ENCODE results near the gene CCR6. TPM values are rescaled to one million over a fixed set of nuclear protein-coding genes. Genes with fewer than 3 reads are reported as not detected.

Gene CCR6
- total RNA-seq (2014; rRNA removed; shearing (Covaris generic)) (0.05 and 0.35 TPM in 2 replicates), total RNA-seq (2022) (0.10 TPM in 1 of 2 replicates, not detected in the other), Bru-seq, nascent RNA (percentile 34 among the genes with signal in this experiment), BruChase-seq, experiment 1, labeled RNA remaining after a 6-hour chase (percentile 36 among the genes with signal in this experiment), BruChase-seq, experiment 2, labeled RNA remaining after a 2-hour chase (percentile 39 among the genes with signal in this experiment)
- long read RNA-seq, full-length matches to known transcripts, result 2 of 4 reads
- long read RNA-seq, partial matches to known transcripts, result 0 of 4 reads
- long read RNA-seq, other reads (novel, unspliced or antisense), result 2 of 4 reads

DNA sequence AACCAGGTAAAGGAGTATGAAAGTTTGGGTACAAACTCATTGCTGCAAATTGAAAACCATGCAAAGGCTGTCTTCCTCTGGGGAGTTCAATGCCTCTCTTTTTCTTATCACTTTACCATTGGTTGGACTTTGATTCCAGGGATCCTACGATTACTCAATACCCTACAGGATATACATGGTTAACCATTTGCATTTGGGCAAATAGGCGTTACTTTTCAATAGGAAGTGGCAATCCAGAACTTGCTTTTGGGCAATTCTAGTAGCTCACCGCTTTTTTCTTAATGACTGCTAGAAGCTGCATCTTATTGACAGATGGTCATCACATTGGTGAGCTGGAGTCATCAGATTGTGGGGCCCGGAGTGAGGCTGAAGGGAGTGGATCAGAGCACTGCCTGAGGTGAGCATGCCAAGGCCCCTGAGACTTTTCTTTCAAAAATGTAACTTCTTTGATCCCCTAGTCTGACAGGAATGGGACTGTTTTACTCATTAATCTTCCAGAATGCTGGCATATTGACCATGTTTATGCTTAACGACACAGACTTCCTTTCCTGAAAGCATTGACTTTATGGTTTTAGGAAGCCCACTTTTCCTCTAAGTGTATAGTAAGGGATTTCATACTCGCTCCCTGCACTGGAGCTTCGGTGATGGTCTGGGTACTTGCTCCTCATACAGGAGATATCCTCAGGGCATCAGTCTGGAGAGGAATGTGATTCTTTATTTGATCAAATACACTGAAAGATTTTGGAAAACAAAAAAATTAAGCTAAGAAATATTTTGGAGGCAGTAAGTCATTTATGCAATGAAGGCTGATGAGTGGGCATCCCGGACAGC is at the start of gene CCR6:
Gene CCR6, plus strand, starts transcription at position 270 of the 831 bp plus-strand sequence. CDS start 13,039 bp downstream, outside the sequence.
- intact Hi-C loops (cut with micrococcal nuclease; ENCODE audit: unreplicated experiment), result no loop called here
- Histone ChIP-seq H3K79me2 (ENCODE audit: insufficient read depth, low read depth, low read length) (no peaks in the 10 kb centered on the region), H3K27ac (ENCODE audit: low read depth, low read length, poor library complexity, severe bottlenecking) (peak within 1 kb of the TSS; percentile 56), H4K20me1 (ENCODE audit: insufficient read depth, low read length) (no peaks in the 10 kb centered on the region), H3K9me2 (ENCODE audit: insufficient read depth, low read length) (no peaks in the 10 kb centered on the region), H3K36me3 (ENCODE audit: insufficient read depth, low read length) (no peaks in the 10 kb centered on the region; the same call in 1 of the 2 replicates), H3K4me1 (ENCODE audit: insufficient read depth, low read length, poor library complexity, severe bottlenecking) (peaks cover 76% of the 10 kb centered on the region), H3K4me3 (ENCODE audit: low read depth, low read length, poor library complexity, severe bottlenecking) (peak within 1 kb of the TSS; percentile 40), H3K4me2 (ENCODE audit: low read length) (peak within 1 kb of the TSS; percentile 63), H3K9me3 (ENCODE audit: low read length) (no peaks in the 10 kb centered on the region), H2AFZ (ENCODE audit: low read length) (peak within 1 kb of the TSS; percentile 25; the same call in 1 of the 2 replicates)
- DNase-seq (ENCODE audit: low spot score), result peak; percentile 35
- ChIA-PET POLR2A (interaction anchor here (0.5 to 8.0 kb wide), 15 partner anchors 9 to 169 kb away, joined by 3 to 96 read pairs (median 5); no protein-coding TSS in a partner anchor), CTCF (ENCODE audit: unreplicated experiment) (interaction anchor here (0.6 to 1.9 kb wide), 7 partner anchors 9 to 166 kb away, joined by 3 to 8 read pairs (median 5); partner anchors contain the start of gene CEP43)
- no TSS peak for BruUV-seq (replicated peaks)
- TF ChIP-seq, protein P1, sequence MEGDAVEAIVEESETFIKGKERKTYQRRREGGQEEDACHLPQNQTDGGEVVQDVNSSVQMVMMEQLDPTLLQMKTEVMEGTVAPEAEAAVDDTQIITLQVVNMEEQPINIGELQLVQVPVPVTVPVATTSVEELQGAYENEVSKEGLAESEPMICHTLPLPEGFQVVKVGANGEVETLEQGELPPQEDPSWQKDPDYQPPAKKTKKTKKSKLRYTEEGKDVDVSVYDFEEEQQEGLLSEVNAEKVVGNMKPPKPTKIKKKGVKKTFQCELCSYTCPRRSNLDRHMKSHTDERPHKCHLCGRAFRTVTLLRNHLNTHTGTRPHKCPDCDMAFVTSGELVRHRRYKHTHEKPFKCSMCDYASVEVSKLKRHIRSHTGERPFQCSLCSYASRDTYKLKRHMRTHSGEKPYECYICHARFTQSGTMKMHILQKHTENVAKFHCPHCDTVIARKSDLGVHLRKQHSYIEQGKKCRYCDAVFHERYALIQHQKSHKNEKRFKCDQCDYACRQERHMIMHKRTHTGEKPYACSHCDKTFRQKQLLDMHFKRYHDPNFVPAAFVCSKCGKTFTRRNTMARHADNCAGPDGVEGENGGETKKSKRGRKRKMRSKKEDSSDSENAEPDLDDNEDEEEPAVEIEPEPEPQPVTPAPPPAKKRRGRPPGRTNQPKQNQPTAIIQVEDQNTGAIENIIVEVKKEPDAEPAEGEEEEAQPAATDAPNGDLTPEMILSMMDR (conservative IDR thresholded peaks at IDR 0.05; ENCODE audit: low read length), result no peak
- TF ChIP-seq EZH2phosphoT487 (IDR thresholded peaks at IDR 0.05; ENCODE audit: borderline replicate concordance, low read depth, low read length), result no peak

DNA sequence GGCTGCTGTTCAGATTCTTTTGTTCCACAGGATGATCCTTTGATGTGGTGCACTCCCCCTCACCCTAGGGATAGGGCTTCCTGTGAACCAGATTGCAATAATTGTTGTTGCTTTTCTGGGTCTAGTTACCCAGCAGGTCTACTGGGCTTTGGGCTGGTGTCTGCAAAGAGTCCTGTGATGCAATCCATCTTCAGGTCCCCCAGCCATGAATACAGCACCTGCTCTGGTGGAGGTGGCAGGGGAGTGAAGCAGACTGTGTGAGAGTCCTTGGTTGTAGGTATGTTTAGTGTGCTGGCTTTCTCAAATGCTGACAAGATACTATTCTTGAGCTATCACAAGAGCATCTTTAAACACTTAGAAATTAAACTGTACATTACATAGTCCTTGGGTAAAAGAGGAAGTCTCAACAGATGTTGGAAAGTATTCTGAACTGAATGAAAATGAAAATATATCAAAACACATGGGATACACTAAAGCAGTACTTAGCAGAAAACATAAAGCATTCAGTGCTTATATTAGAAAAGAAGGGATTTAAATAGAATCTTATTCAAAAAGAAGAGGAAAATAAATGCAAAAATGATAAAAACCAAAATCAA is 49.1 kb upstream of the CCR6 start:
- peak overlapping the region; percentile 6; the same call in 1 of the 2 replicates for H2AFZ ChIP-seq (ENCODE audit: low read length)
- H3K36me3 ChIP-seq (ENCODE audit: insufficient read depth, low read length), result peaks cover 5% of the 10 kb centered on the region; the same call in 1 of the 2 replicates
- TF ChIP-seq, protein P1 (conservative IDR thresholded peaks at IDR 0.05; ENCODE audit: low read length), result no peak
- no peak for TF ChIP-seq EZH2phosphoT487 (IDR thresholded peaks at IDR 0.05; ENCODE audit: borderline replicate concordance, low read depth, low read length)
- POLR2A ChIA-PET, result interaction anchor here (1.5 to 3.2 kb wide), 6 partner anchors 8 to 41 kb away, joined by 4 to 11 read pairs (median 6); no protein-coding TSS in a partner anchor
- H3K27ac ChIP-seq (ENCODE audit: low read depth, low read length, poor library complexity, severe bottlenecking), result peak overlapping the region; percentile 66
- CTCF ChIA-PET (ENCODE audit: unreplicated experiment), result no interaction called here
- DNase-seq (ENCODE audit: low spot score), result peak; percentile 67
- intact Hi-C loops (cut with micrococcal nuclease; ENCODE audit: unreplicated experiment), result no loop called here
- peak overlapping the region; percentile 42 for H3K4me2 ChIP-seq (ENCODE audit: low read length)
- no peaks in the 10 kb centered on the region for H3K79me2 ChIP-seq (ENCODE audit: insufficient read depth, low read depth, low read length)
- H3K9me3 ChIP-seq (ENCODE audit: low read length), result peaks cover 38% of the 10 kb centered on the region
- H3K9me2 ChIP-seq (ENCODE audit: insufficient read depth, low read length), result no peaks in the 10 kb centered on the region
- H3K4me3 ChIP-seq (ENCODE audit: low read depth, low read length, poor library complexity, severe bottlenecking), result no peak overlapping the region
- H3K4me1 ChIP-seq (ENCODE audit: insufficient read depth, low read length, poor library complexity, severe bottlenecking), result peaks cover 45% of the 10 kb centered on the region
- BruUV-seq (replicated peaks), result no TSS peak
- H4K20me1 ChIP-seq (ENCODE audit: insufficient read depth, low read length), result no peaks in the 10 kb centered on the region

Measured in OCI-LY7 (cell line).